Stimulated activated CD8-positive, alpha-beta memory T cell treated with anti-CD3 and anti-CD28 coated beads, Interleukin-2, amount 100 ng/mL, for 48 hours (primary cell): Measurements from ENCODE around the gene SLC15A4.

Source experiments
- DNase-seq, 2 donors: peaks; one replicate each; pipeline ENCODE4 v3.0.0-alpha.2; 2020; ENCODE audit warnings: low read depth in 2 of 2

SLC15A4 gene

DNA sequence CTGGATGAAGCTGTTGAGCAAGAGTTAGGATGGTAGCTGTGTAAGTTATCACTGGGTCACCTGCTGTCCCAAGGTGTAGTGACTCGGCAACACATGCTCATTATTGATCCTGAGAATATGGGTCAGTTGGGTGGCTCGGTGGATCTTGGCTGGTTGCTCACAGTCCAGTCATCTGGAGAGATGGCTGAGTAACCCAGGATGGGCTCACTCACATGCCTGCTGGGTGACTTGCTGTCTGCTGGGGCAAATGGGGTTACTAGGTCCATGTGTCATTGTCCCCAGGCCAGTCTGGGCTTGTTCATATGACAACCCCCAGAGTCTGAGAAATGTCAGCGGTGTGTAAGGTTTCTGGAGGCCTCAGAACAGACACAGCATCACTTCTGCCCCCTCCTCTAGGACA is 69.5 kb downstream of the SLC15A4 start:
- no peak for DNase-seq

DNA sequence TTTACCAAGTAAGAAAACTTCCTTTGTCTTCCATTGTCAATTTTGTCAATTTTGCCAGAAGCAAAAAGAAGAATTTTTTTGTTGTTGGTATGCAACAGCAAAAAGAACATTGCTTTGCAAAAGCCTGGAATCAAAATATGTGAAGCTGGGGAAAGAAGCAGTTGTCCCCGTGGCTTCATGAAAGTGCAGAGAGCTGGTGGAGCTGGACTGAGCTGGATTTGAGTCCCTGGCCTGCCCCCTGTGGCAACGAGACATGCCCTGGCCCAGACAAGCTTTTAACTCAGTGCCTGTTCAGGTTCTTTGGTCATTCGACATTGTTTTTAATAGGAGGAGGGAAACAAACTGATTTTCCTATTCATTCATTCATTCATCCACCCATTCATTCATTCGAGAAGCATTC is 70.3 kb downstream of the SLC15A4 start:
- DNase-seq: no peak

- no peak for DNase-seq
These were observed 71.4 kb downstream of the SLC15A4 start for GRCh38 chr12:128752386-128752785.

GRCh38 chr12:128747441-128747840 is 76.3 kb downstream of the SLC15A4 start:
- DNase-seq: no peak

- no peak for DNase-seq
These were observed 77.7 kb downstream of the SLC15A4 start for GRCh38 chr12:128745772-128746689.

- no peak for DNase-seq
These were observed 79.8 kb downstream of the SLC15A4 start for GRCh38 chr12:128743916-128744315.
